Measurements from ENCODE around the gene MEF2C. TPM values are rescaled to one million over a fixed set of nuclear protein-coding genes. Genes with fewer than 3 reads are reported as not detected.

MEF2C gene
- total and polyA plus RNA-seq, 2 experiments from 2014 or later, result 107 to 175 TPM

- DNase-seq (ENCODE audit: low read depth in 1 of 2, low spot score in 1 of 2), result no peak
- TF ChIP-seq CTCF (IDR thresholded peaks at IDR 0.05; ENCODE audit: low read depth, low read length), result no peak
- H3K9me3 ChIP-seq (ENCODE audit: low read depth), result no peaks in the 10 kb centered on the region
- H3K4me3 ChIP-seq, result no peak overlapping the region
- H3K27ac ChIP-seq, result peak overlapping the region; percentile 88
- no peaks in the 10 kb centered on the region for H3K27me3 ChIP-seq
- H3K36me3 ChIP-seq, result no peaks in the 10 kb centered on the region
- H3K4me1 ChIP-seq (ENCODE audit: low read depth), result peaks cover 57% of the 10 kb centered on the region
Measured at GRCh38 chr5:88838500-88838899, 44.5 kb downstream of the MEF2C start.

GRCh38 chr5:88837817-88838216 lies 45.2 kb downstream of the MEF2C start:
- H3K9me3 ChIP-seq (ENCODE audit: low read depth), result no peaks in the 10 kb centered on the region
- no peak for TF ChIP-seq CTCF (IDR thresholded peaks at IDR 0.05; ENCODE audit: low read depth, low read length)
- H3K36me3 ChIP-seq, result no peaks in the 10 kb centered on the region
- DNase-seq (ENCODE audit: low read depth in 1 of 2, low spot score in 1 of 2), result no peak
- H3K27ac ChIP-seq, result peak overlapping the region; percentile 88
- H3K27me3 ChIP-seq, result no peaks in the 10 kb centered on the region
- H3K4me1 ChIP-seq (ENCODE audit: low read depth), result peaks cover 61% of the 10 kb centered on the region
- H3K4me3 ChIP-seq, result no peak overlapping the region

GRCh38 chr5:88837222-88837621 lies 45.8 kb downstream of the MEF2C start:
- H3K9me3 ChIP-seq (ENCODE audit: low read depth), result no peaks in the 10 kb centered on the region
- H3K36me3 ChIP-seq, result no peaks in the 10 kb centered on the region
- peak overlapping the region; percentile 88 for H3K27ac ChIP-seq
- no peak overlapping the region for H3K4me3 ChIP-seq
- DNase-seq (ENCODE audit: low read depth in 1 of 2, low spot score in 1 of 2), result no peak
- peaks cover 65% of the 10 kb centered on the region for H3K4me1 ChIP-seq (ENCODE audit: low read depth)
- TF ChIP-seq CTCF (IDR thresholded peaks at IDR 0.05; ENCODE audit: low read depth, low read length), result no peak
- no peaks in the 10 kb centered on the region for H3K27me3 ChIP-seq

- TF ChIP-seq CTCF (IDR thresholded peaks at IDR 0.05; ENCODE audit: low read depth, low read length), result no peak
- peak; percentile 60 to 68 for DNase-seq (ENCODE audit: low read depth in 1 of 2, low spot score in 1 of 2)
- H3K4me3 ChIP-seq, result no peak overlapping the region
- no peaks in the 10 kb centered on the region for H3K36me3 ChIP-seq
- no peaks in the 10 kb centered on the region for H3K9me3 ChIP-seq (ENCODE audit: low read depth)
- peaks cover 67% of the 10 kb centered on the region for H3K4me1 ChIP-seq (ENCODE audit: low read depth)
- H3K27me3 ChIP-seq, result no peaks in the 10 kb centered on the region
- peak overlapping the region; percentile 88 for H3K27ac ChIP-seq
Measured at GRCh38 chr5:88836195-88836838, 46.7 kb downstream of the MEF2C start.

GRCh38 chr5:88834499-88834898 lies 48.5 kb downstream of the MEF2C start:
- H3K36me3 ChIP-seq, result no peaks in the 10 kb centered on the region
- H3K9me3 ChIP-seq (ENCODE audit: low read depth), result no peaks in the 10 kb centered on the region
- H3K4me3 ChIP-seq, result no peak overlapping the region
- DNase-seq (ENCODE audit: low read depth in 1 of 2, low spot score in 1 of 2), result no peak
- H3K4me1 ChIP-seq (ENCODE audit: low read depth), result peaks cover 66% of the 10 kb centered on the region
- no peaks in the 10 kb centered on the region for H3K27me3 ChIP-seq
- no peak for TF ChIP-seq CTCF (IDR thresholded peaks at IDR 0.05; ENCODE audit: low read depth, low read length)
- peak overlapping the region; percentile 88 for H3K27ac ChIP-seq

All from cardiac muscle cell (in vitro differentiated cells and primary cell).